Fibroblast of pulmonary artery (primary cell): Measurements from ENCODE around the gene CEACAM1.
"Not testable (repeated sequence)": the region's sequence is repeated elsewhere in the genome, so short reads cannot be mapped to it uniquely, and the experiment has no call there.

Experiments used
- DNase-seq: peaks from one replicate; pipeline ENCODE4 v3.0.0-alpha.2; 2010; ENCODE audit warnings: low read depth
- H3K4me3 ChIP-seq: replicated peaks from 2 replicates; pipeline ENCODE4 v1.5.1; 2011; ENCODE audit warnings: low read depth, mild to moderate bottlenecking, control low read depth, low read length, moderate library complexity
- TF ChIP-seq, protein P1 (sequence below): IDR thresholded peaks from 2 replicates; pipeline ENCODE4 v1.5.1; 2011; ENCODE audit warnings: mild to moderate bottlenecking, control low read depth, low read length, inconsistent platforms; ENCODE audit errors: missing control alignments

CEACAM1 gene

DNA sequence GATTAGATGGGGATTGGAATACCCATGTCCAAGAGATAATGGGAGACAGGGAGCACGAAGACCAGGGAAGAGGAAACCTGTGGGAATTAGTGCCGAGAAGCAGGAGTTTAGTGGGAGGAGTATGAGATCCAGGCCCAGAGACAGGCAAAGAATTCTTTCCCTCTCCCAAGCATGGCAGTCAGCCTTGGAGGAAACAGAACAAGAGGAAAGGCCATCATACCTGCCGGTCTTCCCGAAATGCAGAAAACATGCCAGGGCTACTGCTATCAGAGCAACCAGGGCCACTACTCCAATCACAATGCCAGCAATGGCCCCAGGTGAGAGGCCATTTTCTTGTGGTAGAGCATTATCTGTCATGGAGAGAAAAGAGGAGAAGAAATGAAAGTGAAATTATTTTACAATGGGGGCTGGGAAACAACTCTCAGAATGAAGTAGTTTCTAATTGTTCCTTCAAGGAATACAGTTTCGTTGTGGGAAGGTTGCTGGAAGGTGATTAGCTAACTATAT is 16.1 kb downstream of the CEACAM1 start:
- DNase-seq = no peak
- TF ChIP-seq, protein P1, sequence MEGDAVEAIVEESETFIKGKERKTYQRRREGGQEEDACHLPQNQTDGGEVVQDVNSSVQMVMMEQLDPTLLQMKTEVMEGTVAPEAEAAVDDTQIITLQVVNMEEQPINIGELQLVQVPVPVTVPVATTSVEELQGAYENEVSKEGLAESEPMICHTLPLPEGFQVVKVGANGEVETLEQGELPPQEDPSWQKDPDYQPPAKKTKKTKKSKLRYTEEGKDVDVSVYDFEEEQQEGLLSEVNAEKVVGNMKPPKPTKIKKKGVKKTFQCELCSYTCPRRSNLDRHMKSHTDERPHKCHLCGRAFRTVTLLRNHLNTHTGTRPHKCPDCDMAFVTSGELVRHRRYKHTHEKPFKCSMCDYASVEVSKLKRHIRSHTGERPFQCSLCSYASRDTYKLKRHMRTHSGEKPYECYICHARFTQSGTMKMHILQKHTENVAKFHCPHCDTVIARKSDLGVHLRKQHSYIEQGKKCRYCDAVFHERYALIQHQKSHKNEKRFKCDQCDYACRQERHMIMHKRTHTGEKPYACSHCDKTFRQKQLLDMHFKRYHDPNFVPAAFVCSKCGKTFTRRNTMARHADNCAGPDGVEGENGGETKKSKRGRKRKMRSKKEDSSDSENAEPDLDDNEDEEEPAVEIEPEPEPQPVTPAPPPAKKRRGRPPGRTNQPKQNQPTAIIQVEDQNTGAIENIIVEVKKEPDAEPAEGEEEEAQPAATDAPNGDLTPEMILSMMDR = no peak
- no peak overlapping the region for H3K4me3 ChIP-seq

DNA sequence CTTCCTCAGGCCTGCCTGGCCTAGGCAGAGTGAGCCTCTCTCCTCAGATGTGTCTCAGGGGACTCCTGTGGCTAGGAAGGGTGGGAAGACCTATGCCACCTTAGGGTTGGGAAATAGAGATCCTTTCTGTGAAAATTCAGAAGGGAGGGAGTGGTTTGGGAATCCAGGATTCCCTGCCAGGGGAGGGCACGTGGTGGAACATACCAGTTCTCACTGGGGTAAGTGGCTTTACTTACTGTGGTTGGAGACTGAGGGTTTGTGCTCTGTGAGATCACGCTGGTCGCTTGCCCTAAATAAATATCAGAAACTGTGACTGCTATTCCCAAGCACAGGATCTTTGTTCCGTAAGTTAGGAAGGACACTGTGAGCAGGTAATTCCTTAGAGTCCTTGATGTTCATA is 16.9 kb downstream of the CEACAM1 start:
- TF ChIP-seq, protein P1 = no peak
- H3K4me3 ChIP-seq = no peak overlapping the region
- DNase-seq = no peak

DNA sequence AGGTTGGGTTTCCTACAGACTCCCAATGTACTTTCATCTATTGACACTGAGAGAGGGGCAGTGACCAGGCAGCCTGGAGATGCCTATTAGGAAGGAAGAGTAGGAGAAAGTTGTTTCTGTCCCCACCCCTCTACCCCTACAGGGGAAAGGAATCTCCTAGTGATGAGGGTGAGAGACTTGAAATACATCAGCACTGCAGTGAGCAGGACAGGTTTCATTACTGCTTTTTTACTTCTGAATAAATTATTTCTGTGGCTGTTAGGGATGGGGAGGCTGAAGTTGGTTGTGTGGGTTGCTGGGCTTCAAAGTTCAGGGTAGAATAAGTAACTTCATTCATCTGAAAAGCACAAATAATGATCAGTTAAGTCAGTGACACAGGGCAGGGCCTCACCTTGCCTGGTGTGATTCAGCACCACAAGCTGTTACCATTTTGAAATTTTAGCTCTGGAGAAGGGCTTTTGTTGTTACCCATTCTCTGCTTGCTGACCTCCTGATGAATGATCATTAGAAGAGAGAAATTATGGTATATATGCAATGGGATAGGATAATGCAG is 19.3 kb downstream of the CEACAM1 start:
- no peak overlapping the region for H3K4me3 ChIP-seq
- TF ChIP-seq, protein P1 = no peak
- no peak for DNase-seq

DNA sequence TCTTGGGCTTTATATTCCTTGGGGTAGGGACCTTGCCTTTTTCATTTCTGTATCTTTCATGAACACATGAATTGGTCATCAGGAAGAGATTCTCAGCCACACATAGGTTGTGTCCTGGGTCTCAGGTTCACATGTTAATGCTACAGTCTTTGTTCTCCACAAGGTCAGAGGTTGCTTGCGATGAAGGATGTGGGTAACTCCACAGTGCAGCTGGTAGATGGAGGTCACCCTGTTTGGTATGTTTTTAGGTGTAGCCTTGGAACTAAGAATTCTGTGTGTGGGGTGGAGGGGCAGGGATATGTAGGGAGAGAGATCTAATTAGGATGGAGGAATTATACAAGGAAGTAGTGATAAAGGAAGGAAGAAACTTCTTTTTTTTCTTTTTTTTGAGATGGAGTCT is 23.2 kb downstream of the CEACAM1 start:
- H3K4me3 ChIP-seq = no peak overlapping the region
- TF ChIP-seq, protein P1 = no peak
- no peak for DNase-seq

DNA sequence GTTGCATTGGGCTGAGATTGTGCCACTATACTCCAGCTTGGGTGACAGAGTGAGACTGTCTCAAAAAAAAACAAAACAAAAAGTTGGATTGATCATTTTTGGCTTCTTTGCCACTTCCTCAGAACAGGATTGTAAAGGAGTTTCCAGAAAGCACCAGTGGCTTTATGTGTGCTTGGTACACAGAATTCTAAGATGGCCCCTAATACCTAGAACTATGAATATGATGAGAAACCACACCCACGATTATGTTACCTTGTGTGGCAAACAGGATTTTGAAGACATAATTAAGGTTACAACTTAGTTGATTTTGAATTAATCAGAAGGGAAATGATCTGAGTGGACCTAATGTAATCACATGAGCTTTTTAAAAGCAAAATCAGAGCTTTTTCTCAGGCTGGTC is 26.5 kb downstream of the CEACAM1 start:
- DNase-seq = no peak
- TF ChIP-seq, protein P1 = no peak
- no peak overlapping the region for H3K4me3 ChIP-seq

DNA sequence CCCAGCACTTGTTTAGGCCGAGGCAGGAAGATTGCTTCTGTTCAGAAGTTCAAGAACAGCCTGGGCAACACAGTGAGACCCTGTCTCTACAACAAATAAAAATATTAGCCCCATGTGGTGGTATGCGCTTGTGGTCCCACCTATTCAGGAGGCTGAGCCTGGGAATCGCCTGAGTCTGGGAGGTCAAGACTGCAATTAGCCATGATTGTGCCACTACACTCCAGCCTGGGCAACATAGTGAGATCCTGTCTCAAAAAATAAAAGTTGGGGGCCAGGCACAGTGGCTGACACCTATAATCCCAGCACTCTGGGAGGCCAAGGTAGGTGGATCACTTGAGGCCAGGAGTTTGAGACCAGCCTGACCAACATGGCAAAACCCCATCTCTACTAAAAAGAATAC is 27.0 kb downstream of the CEACAM1 start:
- DNase-seq, H3K4me3 ChIP-seq: not testable (repeated sequence)

DNA sequence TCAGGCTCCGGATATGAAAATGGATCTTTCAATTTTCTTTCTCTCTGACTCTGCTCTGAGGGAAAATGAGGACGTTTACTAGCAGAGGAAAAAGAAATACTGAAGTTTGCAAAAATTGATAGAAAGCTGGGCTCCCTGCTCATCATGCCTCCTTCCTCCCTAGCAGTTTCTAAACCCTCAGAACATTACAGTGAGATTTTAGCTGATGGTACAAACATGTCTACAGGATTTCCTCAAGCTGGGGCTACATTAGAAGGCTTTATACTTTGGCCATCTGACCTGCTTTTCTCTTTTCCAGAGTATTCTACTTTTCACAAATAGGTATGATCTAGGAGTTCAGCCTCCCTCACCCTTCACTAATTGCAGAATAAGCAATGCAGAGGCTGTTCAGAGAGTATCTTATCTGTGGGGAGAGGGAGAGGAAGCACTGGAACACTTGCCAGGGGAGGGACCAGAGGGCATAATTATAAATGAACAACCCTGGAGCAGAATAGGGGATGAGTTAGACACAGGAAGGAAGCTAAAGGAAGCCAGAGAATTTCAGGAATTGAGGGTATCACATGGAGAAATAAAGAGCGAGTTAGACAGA is 30.0 kb downstream of the CEACAM1 start:
- TF ChIP-seq, protein P1 = no peak
- DNase-seq = no peak
- H3K4me3 ChIP-seq = no peak overlapping the region
